Upper lobe of right lung (tissue), 1 donor: ENCODE data around the gene FANCC. TPM values are rescaled to one million over a fixed set of nuclear protein-coding genes. Genes with fewer than 3 reads are reported as not detected.

Source experiments
- ATAC-seq: fragments of 200-7000 bp; cut with Tn5 transposase; one replicate; pipeline ENCODE4 v1.9.1; 2020; ENCODE audit warnings: mild to moderate bottlenecking, moderate library complexity
- DNase-seq: peaks from one replicate; pipeline ENCODE4 v3.0.0-alpha.2; 2020
- H3K27ac ChIP-seq: fragments of 200-600 bp; one replicate; pipeline ENCODE4 v1.8.0; 2022
- H3K27me3 ChIP-seq: fragments of 200-600 bp; one replicate; pipeline ENCODE4 v1.8.0; 2022; ENCODE audit warnings: mild to moderate bottlenecking
- H3K36me3 ChIP-seq: fragments of 200-600 bp; one replicate; pipeline ENCODE4 v1.8.0; 2022
- H3K4me1 ChIP-seq: fragments of 200-600 bp; one replicate; pipeline ENCODE4 v1.8.0; 2022
- H3K4me3 ChIP-seq: fragments of 200-600 bp; one replicate; pipeline ENCODE4 v1.8.0; 2022; ENCODE audit warnings: mild to moderate bottlenecking
- H3K9me3 ChIP-seq: fragments of 200-600 bp; one replicate; pipeline ENCODE4 v1.8.0; 2022
- intact Hi-C: fragments of 100-400 bp; cut with DNase I; formaldehyde crosslinking; loops from one replicate; pipeline ENCODE4 v1.11.0; 2022
- total RNA-seq: library from RNA; stranded (reverse); fragmentation: NEBNext Ultra II Directional; extraction: Animal tissue kit (Norgen Biotek cat#: 25700); gene quantifications from one replicate; pipeline ENCODE4 v1.2.1, GENCODE V29; 2021
- TF ChIP-seq, protein P1 (sequence below): fragments of 200-600 bp; IDR thresholded peaks from one replicate; pipeline ENCODE4 v1.8.0; 2022; ENCODE audit warnings: antibody characterized with exemption
- donor health status: DM: no; HTN: yes; CAD: no; lungs with severe emphysema.

FANCC gene
- total RNA-seq, 1 donor from 2014 or later = 13.5 TPM

DNA sequence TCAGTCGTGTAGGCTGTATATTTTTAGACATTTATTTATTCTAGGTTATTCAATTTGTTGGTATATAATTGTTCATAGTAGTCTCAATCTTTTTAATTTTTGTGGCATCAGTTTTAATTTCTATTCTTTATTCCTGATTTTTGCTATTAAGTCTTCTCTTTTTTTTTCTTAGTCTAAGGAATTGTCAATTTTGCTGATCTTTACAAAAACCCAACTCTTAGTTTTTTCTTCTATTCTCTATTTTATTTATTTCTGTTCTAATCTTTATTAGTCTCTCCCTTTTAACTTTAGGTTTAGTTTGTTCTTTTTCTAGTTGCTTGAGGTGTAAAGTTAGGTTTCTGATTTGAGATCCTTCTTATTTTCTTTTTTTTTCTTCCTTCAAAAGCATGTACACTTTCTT lies 152.5 kb downstream of the FANCC start:
- no peak overlapping the region for H3K27ac ChIP-seq
- TF ChIP-seq, protein P1, sequence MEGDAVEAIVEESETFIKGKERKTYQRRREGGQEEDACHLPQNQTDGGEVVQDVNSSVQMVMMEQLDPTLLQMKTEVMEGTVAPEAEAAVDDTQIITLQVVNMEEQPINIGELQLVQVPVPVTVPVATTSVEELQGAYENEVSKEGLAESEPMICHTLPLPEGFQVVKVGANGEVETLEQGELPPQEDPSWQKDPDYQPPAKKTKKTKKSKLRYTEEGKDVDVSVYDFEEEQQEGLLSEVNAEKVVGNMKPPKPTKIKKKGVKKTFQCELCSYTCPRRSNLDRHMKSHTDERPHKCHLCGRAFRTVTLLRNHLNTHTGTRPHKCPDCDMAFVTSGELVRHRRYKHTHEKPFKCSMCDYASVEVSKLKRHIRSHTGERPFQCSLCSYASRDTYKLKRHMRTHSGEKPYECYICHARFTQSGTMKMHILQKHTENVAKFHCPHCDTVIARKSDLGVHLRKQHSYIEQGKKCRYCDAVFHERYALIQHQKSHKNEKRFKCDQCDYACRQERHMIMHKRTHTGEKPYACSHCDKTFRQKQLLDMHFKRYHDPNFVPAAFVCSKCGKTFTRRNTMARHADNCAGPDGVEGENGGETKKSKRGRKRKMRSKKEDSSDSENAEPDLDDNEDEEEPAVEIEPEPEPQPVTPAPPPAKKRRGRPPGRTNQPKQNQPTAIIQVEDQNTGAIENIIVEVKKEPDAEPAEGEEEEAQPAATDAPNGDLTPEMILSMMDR = no peak
- H3K36me3 ChIP-seq = no peaks in the 10 kb centered on the region
- H3K27me3 ChIP-seq = no peaks in the 10 kb centered on the region
- no peaks in the 10 kb centered on the region for H3K9me3 ChIP-seq
- intact Hi-C loops = no loop called here
- ATAC-seq = no peak
- no peak overlapping the region for H3K4me3 ChIP-seq
- no peaks in the 10 kb centered on the region for H3K4me1 ChIP-seq
- no peak for DNase-seq

DNA sequence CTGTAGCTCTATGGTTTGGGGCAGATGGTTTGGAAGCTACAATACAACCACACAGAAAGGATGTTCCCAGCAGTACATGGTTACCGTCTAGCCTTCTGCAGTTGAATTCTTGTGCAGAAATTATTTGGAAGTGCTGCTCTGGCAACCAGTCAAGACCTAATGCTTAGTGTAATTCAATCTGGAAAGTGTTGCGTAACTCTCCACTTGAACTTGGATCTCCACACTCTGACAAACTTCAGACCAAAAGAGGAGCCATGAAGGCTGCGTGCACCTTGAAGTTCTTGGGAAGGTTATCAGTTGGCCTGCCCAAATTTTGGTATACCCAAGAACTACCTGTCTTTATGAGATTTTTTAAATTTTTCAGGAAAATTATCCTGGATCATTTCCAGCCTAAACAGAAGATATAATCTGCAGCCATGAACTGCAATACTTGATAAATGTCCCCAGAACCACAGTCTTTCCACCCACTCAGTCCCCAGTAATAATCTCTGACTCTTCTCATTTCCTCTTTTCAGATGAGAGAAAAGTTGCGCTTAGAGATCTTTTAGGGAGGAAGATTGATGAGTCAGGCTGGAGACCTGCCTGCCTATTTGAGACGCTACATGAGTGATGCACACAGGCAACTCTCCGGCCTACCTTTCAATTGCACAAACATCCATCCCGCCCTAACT lies 159.9 kb downstream of the FANCC start:
- TF ChIP-seq, protein P1 = no peak
- Histone ChIP-seq H3K9me3 (no peaks in the 10 kb centered on the region), H3K27ac (no peak overlapping the region), H3K36me3 (no peaks in the 10 kb centered on the region), H3K4me1 (peaks cover 3% of the 10 kb centered on the region), H3K27me3 (no peaks in the 10 kb centered on the region), H3K4me3 (no peak overlapping the region)
- ATAC-seq (peak; percentile 78), DNase-seq (no peak)
- intact Hi-C loops = no loop called here

DNA sequence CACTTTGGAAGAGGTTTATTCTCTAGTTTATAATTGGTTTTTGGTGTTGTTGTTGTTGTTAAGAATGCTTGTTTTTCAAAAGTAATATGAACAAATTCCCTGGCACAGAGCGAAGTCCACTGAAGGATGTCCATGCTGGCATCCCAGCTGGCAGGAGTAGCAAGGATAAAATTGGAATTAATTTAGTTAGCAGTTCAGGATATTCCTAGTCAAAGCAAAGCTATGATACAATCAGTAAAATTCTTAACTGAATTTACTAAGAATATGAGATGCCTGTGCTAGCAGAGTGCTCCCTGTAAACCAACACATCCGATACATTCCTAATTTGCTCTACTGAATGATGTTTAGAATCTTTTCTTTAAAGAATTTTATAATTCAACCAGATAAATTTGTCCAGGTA lies 161.4 kb downstream of the FANCC start:
- Histone ChIP-seq H3K9me3 (no peaks in the 10 kb centered on the region), H3K4me1 (peaks cover 3% of the 10 kb centered on the region), H3K27me3 (no peaks in the 10 kb centered on the region), H3K27ac (no peak overlapping the region), H3K36me3 (no peaks in the 10 kb centered on the region), H3K4me3 (no peak overlapping the region)
- TF ChIP-seq, protein P1 = no peak
- DNase-seq (no peak), ATAC-seq (no peak)
- intact Hi-C loops = no loop called here

DNA sequence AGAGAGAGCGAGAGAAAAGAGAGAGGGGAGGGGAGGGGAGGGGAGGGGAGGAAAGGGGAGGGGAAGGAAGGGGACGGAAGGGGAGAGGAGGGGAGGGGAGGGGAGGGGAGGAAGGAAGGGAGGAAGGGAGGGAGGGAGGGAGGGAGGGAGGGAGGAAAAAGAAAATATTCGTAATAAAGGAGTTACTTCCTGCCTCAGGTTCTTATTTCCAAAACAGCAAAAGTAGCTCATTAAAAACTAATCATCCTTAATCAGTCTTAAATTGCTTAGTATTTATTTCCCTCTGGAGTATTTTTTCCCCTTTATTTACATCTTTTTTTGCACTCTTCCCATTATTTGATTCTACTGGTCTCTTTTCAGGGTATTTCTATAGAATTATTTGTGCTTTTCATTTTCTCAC lies 162.3 kb downstream of the FANCC start:
- TF ChIP-seq, protein P1 = no peak
- peaks cover 3% of the 10 kb centered on the region for H3K4me1 ChIP-seq
- ATAC-seq (no peak), DNase-seq (no peak)
- H3K4me3 ChIP-seq = no peak overlapping the region
- intact Hi-C loops = no loop called here
- no peak overlapping the region for H3K27ac ChIP-seq
- H3K9me3 ChIP-seq = no peaks in the 10 kb centered on the region
- no peaks in the 10 kb centered on the region for H3K36me3 ChIP-seq
- no peaks in the 10 kb centered on the region for H3K27me3 ChIP-seq

DNA sequence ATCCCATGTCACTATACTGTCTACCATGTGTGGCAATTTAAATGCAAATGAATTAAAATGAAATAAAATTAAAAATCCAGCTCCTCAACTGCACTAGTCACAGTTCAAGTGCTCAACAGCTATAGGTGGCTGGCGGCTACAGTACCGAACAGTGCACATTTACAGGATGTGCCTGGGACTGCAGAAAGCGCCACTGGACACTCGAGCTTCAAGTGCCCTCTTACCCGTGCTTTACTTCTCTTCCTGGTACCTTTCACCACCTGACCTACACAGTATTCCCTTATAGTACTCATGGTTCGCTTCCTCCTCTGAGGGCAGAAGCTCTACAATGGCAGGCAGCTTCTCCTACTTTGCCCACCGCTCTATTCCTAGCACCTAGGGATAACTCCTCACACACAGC lies 166.6 kb downstream of the FANCC start:
- Histone ChIP-seq H3K27me3 (no peaks in the 10 kb centered on the region), H3K27ac (no peak overlapping the region), H3K36me3 (no peaks in the 10 kb centered on the region), H3K9me3 (no peaks in the 10 kb centered on the region), H3K4me1 (no peaks in the 10 kb centered on the region), H3K4me3 (no peak overlapping the region)
- TF ChIP-seq, protein P1 = no peak
- intact Hi-C loops = no loop called here
- ATAC-seq (peak; percentile 99), DNase-seq (peak; percentile 77)

DNA sequence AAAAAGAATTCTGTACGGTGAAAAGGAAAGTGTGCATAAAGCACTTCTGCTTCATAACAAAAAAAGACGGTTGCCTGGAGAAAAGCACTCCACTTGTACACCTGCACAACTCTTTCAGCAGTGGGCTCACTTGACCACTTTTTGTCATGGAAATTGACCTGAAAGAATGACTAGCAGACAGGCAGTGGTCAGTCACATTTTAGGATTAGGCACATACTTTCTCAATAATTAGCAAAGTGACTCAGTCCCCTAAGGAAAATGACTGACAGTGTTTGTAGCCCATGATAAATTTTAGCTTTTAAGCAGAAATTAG lies 169.3 kb downstream of the FANCC start:
- H3K9me3 ChIP-seq = no peaks in the 10 kb centered on the region
- H3K27ac ChIP-seq = no peak overlapping the region
- no peaks in the 10 kb centered on the region for H3K27me3 ChIP-seq
- TF ChIP-seq, protein P1 = no peak
- peaks cover 5% of the 10 kb centered on the region for H3K4me1 ChIP-seq
- DNase-seq (no peak), ATAC-seq (no peak)
- intact Hi-C loops = no loop called here
- H3K4me3 ChIP-seq = no peak overlapping the region
- no peaks in the 10 kb centered on the region for H3K36me3 ChIP-seq
